ENCODE data around the gene TCF12.

The TCF12 gene

GRCh38 chr15:57235186-57235585, 316.7 kb downstream of the TCF12 start:
- in situ Hi-C loops (cut with MboI; ENCODE audit: low sequenced_read_pairs) = no loop called here

- in situ Hi-C loops (cut with MboI; ENCODE audit: low sequenced_read_pairs) = no loop called here
Measured at GRCh38 chr15:57235873-57236272, 317.4 kb downstream of the TCF12 start.

- in situ Hi-C loops (cut with MboI; ENCODE audit: low sequenced_read_pairs) = no loop called here
Measured at GRCh38 chr15:57236561-57237300, 318.3 kb downstream of the TCF12 start.

GRCh38 chr15:57237301-57237642, 318.8 kb downstream of the TCF12 start:
- in situ Hi-C loops (cut with MboI; ENCODE audit: low sequenced_read_pairs) = no loop called here

- in situ Hi-C loops (cut with MboI; ENCODE audit: low sequenced_read_pairs) = no loop called here
Measured at GRCh38 chr15:57237676-57238075, 319.2 kb downstream of the TCF12 start.

- in situ Hi-C loops (cut with MboI; ENCODE audit: low sequenced_read_pairs) = no loop called here
Measured at GRCh38 chr15:57245130-57245529, 326.7 kb downstream of the TCF12 start.

GRCh38 chr15:57245714-57246113, 327.3 kb downstream of the TCF12 start:
- in situ Hi-C loops (cut with MboI; ENCODE audit: low sequenced_read_pairs) = no loop called here

- in situ Hi-C loops (cut with MboI; ENCODE audit: low sequenced_read_pairs) = no loop called here
Measured at GRCh38 chr15:57248074-57248473, 329.6 kb downstream of the TCF12 start.

GRCh38 chr15:57251308-57251707, 332.9 kb downstream of the TCF12 start:
- in situ Hi-C loops (cut with MboI; ENCODE audit: low sequenced_read_pairs) = no loop called here

- in situ Hi-C loops (cut with MboI; ENCODE audit: low sequenced_read_pairs) = no loop called here
Measured at GRCh38 chr15:57251941-57252340, 333.5 kb downstream of the TCF12 start.

- in situ Hi-C loops (cut with MboI; ENCODE audit: low sequenced_read_pairs) = no loop called here
Measured at GRCh38 chr15:57253082-57253481, 334.6 kb downstream of the TCF12 start.

GRCh38 chr15:57253500-57253899, 335.1 kb downstream of the TCF12 start:
- in situ Hi-C loops (cut with MboI; ENCODE audit: low sequenced_read_pairs) = no loop called here

GRCh38 chr15:57255751-57256341, 337.4 kb downstream of the TCF12 start:
- in situ Hi-C loops (cut with MboI; ENCODE audit: low sequenced_read_pairs) = no loop called here

GRCh38 chr15:57256939-57257338, 338.5 kb downstream of the TCF12 start:
- in situ Hi-C loops (cut with MboI; ENCODE audit: low sequenced_read_pairs) = no loop called here

- in situ Hi-C loops (cut with MboI; ENCODE audit: low sequenced_read_pairs) = no loop called here
Measured at GRCh38 chr15:57259568-57260040, 341.2 kb downstream of the TCF12 start.

- in situ Hi-C loops (cut with MboI; ENCODE audit: low sequenced_read_pairs) = no loop called here
Measured at GRCh38 chr15:57263520-57263919, 345.1 kb downstream of the TCF12 start.

- in situ Hi-C loops (cut with MboI; ENCODE audit: low sequenced_read_pairs) = no loop called here
Measured at GRCh38 chr15:57272771-57273357, 354.4 kb downstream of the TCF12 start.

GRCh38 chr15:57273402-57273801, 355.0 kb downstream of the TCF12 start:
- in situ Hi-C loops (cut with MboI; ENCODE audit: low sequenced_read_pairs) = no loop called here

- in situ Hi-C loops (cut with MboI; ENCODE audit: low sequenced_read_pairs) = no loop called here
Measured at GRCh38 chr15:57278439-57278838, 360.0 kb downstream of the TCF12 start.

GRCh38 chr15:57280464-57280863, 362.0 kb downstream of the TCF12 start:
- in situ Hi-C loops (cut with MboI; ENCODE audit: low sequenced_read_pairs) = no loop called here

GRCh38 chr15:57281321-57281720, 362.9 kb downstream of the TCF12 start:
- in situ Hi-C loops (cut with MboI; ENCODE audit: low sequenced_read_pairs) = no loop called here

- in situ Hi-C loops (cut with MboI; ENCODE audit: low sequenced_read_pairs) = no loop called here
Measured at GRCh38 chr15:57282686-57283085, 364.2 kb downstream of the TCF12 start.

Data from HL-60/S4 treated with phorbol 12-myristate 13-acetate at 8.2 ng/mL for 4 days and 3 days (cell line).